Transverse colon (tissue), 3 donors: ENCODE results near the gene RLN3.

ENCODE experiments used
- CTCF ChIP-seq, 5 experiments: fragments of 200-600 bp in 3 of 5; fragments of 450-650 bp in 2 of 5; sonication (generic) in 3 of 5; IDR thresholded peaks; 1 replicate in 2 of 5; 2 replicates in 3 of 5; pipeline ENCODE4 v1.5.1; 2016 to 2017; ENCODE audit warnings: antibody characterized with exemption in 5 of 5, inconsistent platforms in 3 of 5, mild to moderate bottlenecking in 2 of 5, moderate library complexity in 1 of 5
- POLR2A ChIP-seq: fragments of 450-650 bp; IDR thresholded peaks from one replicate; pipeline ENCODE4 v1.6.1; 2016; ENCODE audit warnings: antibody characterized with exemption, mild to moderate bottlenecking, moderate library complexity

GRCh38 chr19:14051980-14052379 lies 24.0 kb downstream of the RLN3 start:
- TF ChIP-seq POLR2A (no peak), CTCF (IDR thresholded peaks at IDR 0.05) (no peak)
